OCI-LY3 (cell line): Measurements from ENCODE around the gene RPS3.

ENCODE experiments used
- H2AFZ ChIP-seq: fragments of 200-600, 300-600 bp; shearing (Covaris generic); 2 replicates; pipeline ENCODE4 v1.6.0; 2014; ENCODE audit warnings: antibody characterized with exemption, low read depth, low read length
- H3K27ac ChIP-seq: fragments of 200-600, 300-600 bp; sonication (generic); 2 replicates; pipeline ENCODE4 v1.5.1; 2014; ENCODE audit warnings: mild to moderate bottlenecking, low read length, moderate library complexity, mixed read lengths
- H3K27me3 ChIP-seq: fragments of 200-600, 300-600 bp; sonication (generic); 2 replicates; pipeline ENCODE4 v1.6.1; 2014; ENCODE audit warnings: low read depth, low read length, mixed read lengths
- H3K36me3 ChIP-seq: fragments of 200-600, 300-600 bp; sonication (generic); replicated peaks from 2 replicates; pipeline ENCODE3; 2014; ENCODE audit warnings: low read depth, low read length, mixed read lengths
- H3K4me1 ChIP-seq: fragments of 300-600, 200-600 bp; sonication (generic); 2 replicates; pipeline ENCODE4 v1.6.1; 2014; ENCODE audit warnings: low read length, mixed read lengths
- H3K4me2 ChIP-seq: fragments of 200-600, 300-600 bp; sonication (generic); 2 replicates; pipeline ENCODE4 v1.6.1; 2014; ENCODE audit warnings: low read length, mixed read lengths
- H3K4me3 ChIP-seq: fragments of 300-600, 200-600 bp; sonication (generic); 2 replicates; pipeline ENCODE4 v1.5.1; 2014; ENCODE audit warnings: antibody characterized with exemption, mild to moderate bottlenecking, low read length, moderate library complexity
- H3K79me2 ChIP-seq: fragments of 300-600, 200-600 bp; shearing (Covaris generic); 2 replicates; pipeline ENCODE4 v1.6.1; 2014; ENCODE audit warnings: mild to moderate bottlenecking, low read length, mixed read lengths
- H3K9ac ChIP-seq: fragments of 300-600, 200-600 bp; shearing (Covaris generic); 2 replicates; pipeline ENCODE4 v1.6.0; 2014; ENCODE audit warnings: mild to moderate bottlenecking, low read length, moderate library complexity
- H3K9me3 ChIP-seq: fragments of 200-600, 300-600 bp; shearing (Covaris generic); 2 replicates; pipeline ENCODE4 v1.6.1; 2014; ENCODE audit warnings: low read length, mixed read lengths; ENCODE audit not compliant: insufficient read depth
- H4K20me1 ChIP-seq: fragments of 200-600, 300-600 bp; sonication (generic); 2 replicates; pipeline ENCODE4 v1.6.1; 2016; ENCODE audit warnings: low read length, mixed read lengths; ENCODE audit not compliant: insufficient read depth
- CTCF ChIP-seq: fragments of 200-600, 300-600 bp; sonication (generic); IDR thresholded peaks from 2 replicates; pipeline ENCODE4 v1.5.1; 2014; ENCODE audit warnings: antibody characterized with exemption, low read length, low read depth
- EZH2phosphoT487 ChIP-seq: fragments of 200-600 bp; shearing (Covaris generic); IDR thresholded peaks from 2 replicates; pipeline ENCODE4 v1.6.1; 2018; ENCODE audit warnings: antibody characterized with exemption, mixed run types, low read depth

RPS3 gene

DNA sequence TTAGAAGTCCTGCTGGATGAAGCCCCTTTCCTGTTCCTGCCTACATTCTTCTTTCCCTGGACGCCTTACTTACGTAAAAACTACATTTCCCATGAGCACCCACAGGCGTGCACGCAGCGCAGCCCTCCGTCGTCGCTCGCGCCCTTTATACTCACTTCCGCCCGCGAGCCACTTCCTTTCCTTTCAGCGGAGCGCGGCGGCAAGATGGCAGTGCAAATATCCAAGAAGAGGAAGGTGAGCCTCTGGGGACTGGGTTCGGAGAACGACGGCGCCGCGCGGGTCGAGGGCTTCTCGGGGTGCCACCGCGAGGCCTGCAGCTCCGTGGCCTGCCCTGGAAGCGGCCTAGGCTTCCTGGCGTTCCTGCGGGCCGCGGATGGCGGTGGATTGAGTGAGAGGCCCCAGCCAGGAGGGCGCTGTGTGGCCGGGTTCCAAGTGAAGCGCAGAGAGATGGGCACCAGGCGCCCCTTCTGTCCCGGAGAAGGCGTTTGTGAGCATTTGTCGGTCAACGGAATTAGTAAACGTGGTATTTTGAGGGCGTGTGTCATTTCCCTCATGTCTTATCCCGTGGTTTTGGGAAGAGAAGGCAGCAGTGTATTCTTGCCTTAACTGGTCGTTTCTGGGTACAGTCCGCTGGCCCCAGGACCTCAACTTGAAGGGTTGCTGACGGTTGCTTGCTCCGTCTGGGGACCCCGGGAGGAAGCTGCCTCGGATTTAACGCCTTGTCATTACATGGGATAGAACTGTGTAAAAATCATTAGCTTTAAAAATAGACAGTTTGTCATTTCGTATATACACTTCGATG, at the start of gene RPS3:
Gene RPS3, plus strand, starts transcription at position 175 of the 802 bp plus-strand sequence. Its CDS starts 30 bp downstream, at position 205.
- Histone ChIP-seq H3K4me2 (peak within 1 kb of the TSS; percentile 67), H3K79me2 (peaks cover 53% of the 10 kb centered on the region)

DNA sequence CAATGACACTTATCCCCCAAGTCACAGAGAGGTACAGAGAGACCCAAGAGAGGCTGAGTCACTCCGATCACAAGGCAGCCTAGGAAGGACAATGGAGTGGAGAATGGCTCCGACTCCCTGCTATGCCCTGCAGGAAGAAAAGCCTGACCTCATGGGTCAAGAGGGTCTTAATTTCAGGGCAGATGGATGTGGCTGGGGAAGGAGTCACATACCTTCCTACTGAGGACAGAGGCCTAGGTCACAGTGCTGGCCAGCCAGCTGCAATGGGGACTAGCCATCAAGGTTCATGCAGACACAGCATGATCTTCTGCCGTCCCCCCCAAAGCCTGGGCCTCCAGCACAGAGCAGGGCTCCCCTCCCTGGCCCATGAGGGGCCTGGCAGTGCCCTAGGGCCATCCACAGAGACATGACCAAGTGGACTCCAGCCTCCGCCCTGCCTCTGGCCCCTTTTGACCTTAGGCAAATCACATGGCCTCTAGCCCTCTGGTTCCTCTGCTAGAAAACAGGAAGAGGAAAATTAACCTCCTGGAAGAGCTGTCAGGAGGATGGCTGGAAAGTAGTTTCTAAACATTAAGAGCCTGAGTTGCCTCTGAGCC, 49.7 kb upstream of the RPS3 start:
- Histone ChIP-seq H2AFZ (no peak overlapping the region), H3K9ac (no peak overlapping the region), H3K27ac (no peak overlapping the region)

More for the DNA sequence above, at the start of gene RPS3:
- Histone ChIP-seq H3K36me3 (peaks cover 47% of the 10 kb centered on the region), H3K4me1 (peaks cover 15% of the 10 kb centered on the region), H3K27ac (peak within 1 kb of the TSS; percentile 75), H3K27me3 (peaks cover 4% of the 10 kb centered on the region; the same call in 1 of the 2 replicates), H2AFZ (peak within 1 kb of the TSS; percentile 89), H3K9ac (peak within 1 kb of the TSS; percentile 96), H3K4me3 (peak within 1 kb of the TSS; percentile 94), H4K20me1 (peaks cover 47% of the 10 kb centered on the region), H3K9me3 (no peaks in the 10 kb centered on the region)
- TF ChIP-seq CTCF = peak; percentile 50
- TF ChIP-seq EZH2phosphoT487 = no peak

DNA sequence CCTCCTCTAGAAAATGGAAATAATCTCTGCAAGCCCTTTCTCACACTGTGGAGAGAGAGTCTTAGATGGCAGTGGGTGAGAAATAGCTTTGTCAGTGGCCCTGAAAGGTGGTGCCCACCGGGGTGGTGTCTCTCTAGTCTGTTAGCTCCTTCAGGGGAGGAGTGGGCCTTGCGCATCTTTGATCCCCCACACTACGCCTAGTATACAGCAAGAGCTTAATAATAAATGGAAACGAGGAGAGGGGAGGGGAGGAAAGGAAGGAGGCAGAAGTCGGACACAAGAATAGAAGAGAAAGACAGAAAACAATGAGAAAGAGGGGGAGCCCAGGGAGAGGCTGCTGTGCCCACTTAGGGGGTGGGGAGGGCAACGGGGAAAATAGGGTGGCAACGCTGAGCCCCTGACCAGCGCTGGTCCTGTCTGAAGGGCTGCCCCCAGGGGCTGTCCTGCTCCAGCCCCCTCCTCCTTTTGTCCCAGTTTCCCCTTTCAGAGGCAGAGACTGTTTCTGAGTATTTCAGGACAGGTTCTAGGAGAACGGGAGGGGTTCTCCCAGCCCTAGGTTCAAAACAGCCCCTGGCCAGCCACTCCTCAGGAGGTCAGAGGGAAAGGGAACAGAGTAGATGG, 49.1 kb upstream of the RPS3 start:
- Histone ChIP-seq H4K20me1 (no peaks in the 10 kb centered on the region), H3K79me2 (no peaks in the 10 kb centered on the region), H3K4me3 (no peak overlapping the region), H3K9ac (no peak overlapping the region), H3K4me1 (no peaks in the 10 kb centered on the region), H3K27me3 (no peaks in the 10 kb centered on the region), H3K4me2 (no peak overlapping the region), H3K9me3 (no peaks in the 10 kb centered on the region), H3K36me3 (no peaks in the 10 kb centered on the region), H2AFZ (no peak overlapping the region), H3K27ac (no peak overlapping the region)
- TF ChIP-seq CTCF = no peak
- TF ChIP-seq EZH2phosphoT487 = no peak

More for the DNA sequence above, 49.7 kb upstream of the RPS3 start:
- Histone ChIP-seq H3K36me3 (no peaks in the 10 kb centered on the region), H4K20me1 (no peaks in the 10 kb centered on the region), H3K4me3 (no peak overlapping the region), H3K27me3 (no peaks in the 10 kb centered on the region), H3K4me1 (no peaks in the 10 kb centered on the region), H3K79me2 (no peaks in the 10 kb centered on the region), H3K4me2 (no peak overlapping the region), H3K9me3 (no peaks in the 10 kb centered on the region)
- TF ChIP-seq CTCF (no peak), EZH2phosphoT487 (no peak)

- Histone ChIP-seq H3K27ac (no peak overlapping the region), H2AFZ (no peak overlapping the region), H3K79me2 (no peaks in the 10 kb centered on the region), H3K9ac (no peak overlapping the region), H4K20me1 (no peaks in the 10 kb centered on the region), H3K4me1 (no peaks in the 10 kb centered on the region), H3K4me2 (no peak overlapping the region), H3K4me3 (no peak overlapping the region), H3K36me3 (no peaks in the 10 kb centered on the region), H3K27me3 (no peaks in the 10 kb centered on the region), H3K9me3 (no peaks in the 10 kb centered on the region)
- no peak for TF ChIP-seq EZH2phosphoT487
- TF ChIP-seq CTCF = no peak
Measured at GRCh38 chr11:75350743-75351540, 48.4 kb upstream of the RPS3 start.
